Measurements from ENCODE around the gene JPT2. TPM values are rescaled to one million over a fixed set of nuclear protein-coding genes. Genes with fewer than 3 reads are reported as not detected.
"Not testable (repeated sequence)": the region's sequence is repeated elsewhere in the genome, so short reads cannot be mapped to it uniquely, and the experiment has no call there.

The JPT2 gene
- total RNA-seq, 1 experiment from 2014 or later = 41.6 TPM

- no peak for DNase-seq (ENCODE audit: extremely low read depth, low read depth)
These were observed 49.9 kb downstream of the JPT2 start for GRCh38 chr16:1727651-1728624.

DNA sequence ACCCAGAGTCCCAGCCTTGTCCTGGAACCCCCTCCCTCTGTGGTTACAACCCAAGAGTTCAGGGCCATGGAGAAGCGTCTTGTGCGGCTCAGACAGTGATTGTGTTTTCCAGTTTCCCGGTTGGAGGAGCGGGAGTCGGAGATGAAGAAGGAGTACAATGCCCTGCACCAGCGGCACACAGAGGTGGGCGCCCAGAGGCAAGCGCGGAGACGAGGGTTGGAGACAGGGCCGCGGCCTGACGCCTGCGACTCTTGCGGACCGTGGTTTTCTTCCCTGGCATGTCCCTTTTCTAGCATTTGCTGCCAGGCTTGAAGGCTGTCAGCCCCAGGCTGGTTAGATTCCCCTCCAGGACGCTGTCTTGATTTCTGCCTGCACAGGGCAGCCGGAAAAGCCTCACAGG lies 50.9 kb downstream of the JPT2 start:
- DNase-seq (ENCODE audit: extremely low read depth, low read depth) = no peak

DNA sequence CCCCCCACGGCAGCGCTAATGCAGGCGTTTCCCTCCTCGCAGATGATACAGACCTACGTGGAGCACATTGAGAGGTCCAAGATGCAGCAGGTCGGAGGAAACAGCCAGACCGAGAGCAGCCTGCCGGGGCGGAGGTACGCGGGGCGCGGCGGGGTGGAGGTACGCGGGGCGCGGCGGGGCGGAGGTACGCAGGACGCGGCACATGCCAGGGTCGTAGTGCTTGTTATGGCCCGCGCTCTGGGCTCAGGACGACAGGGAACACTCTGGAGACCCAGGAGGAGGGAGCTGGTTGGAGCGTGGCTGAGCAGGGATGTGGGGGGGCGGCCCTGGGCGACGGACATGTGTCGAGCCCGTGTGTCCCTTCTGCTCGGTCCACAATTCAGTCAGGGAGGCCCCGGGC lies 51.4 kb downstream of the JPT2 start:
- DNase-seq (ENCODE audit: extremely low read depth, low read depth) = no peak

- DNase-seq (ENCODE audit: extremely low read depth, low read depth) = no peak
These were observed 53.0 kb downstream of the JPT2 start for GRCh38 chr16:1731073-1731472.

- DNase-seq (ENCODE audit: extremely low read depth, low read depth) = no peak
These were observed 53.5 kb downstream of the JPT2 start for GRCh38 chr16:1731603-1732002.

DNA sequence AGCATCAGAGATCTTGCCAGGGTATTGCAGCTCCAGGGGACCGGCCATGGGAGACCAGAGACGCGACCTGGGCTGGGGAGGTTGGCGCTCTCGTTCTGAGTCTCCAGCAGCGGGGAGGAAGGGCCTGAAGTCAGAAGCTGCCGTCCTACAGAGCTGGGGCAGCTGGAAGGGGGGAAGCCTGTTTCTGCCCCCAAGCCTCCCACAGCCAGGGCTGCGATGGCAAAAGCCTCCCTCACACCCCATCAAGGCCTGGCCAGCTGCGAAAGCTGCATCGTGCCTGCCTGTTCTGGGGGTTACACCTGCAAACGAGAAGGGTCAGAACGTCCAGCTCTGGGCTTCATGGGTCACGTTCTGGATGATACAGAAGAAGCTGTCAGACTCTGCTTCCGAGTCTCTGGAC lies 54.0 kb downstream of the JPT2 start:
- DNase-seq (ENCODE audit: extremely low read depth, low read depth) = no peak

DNA sequence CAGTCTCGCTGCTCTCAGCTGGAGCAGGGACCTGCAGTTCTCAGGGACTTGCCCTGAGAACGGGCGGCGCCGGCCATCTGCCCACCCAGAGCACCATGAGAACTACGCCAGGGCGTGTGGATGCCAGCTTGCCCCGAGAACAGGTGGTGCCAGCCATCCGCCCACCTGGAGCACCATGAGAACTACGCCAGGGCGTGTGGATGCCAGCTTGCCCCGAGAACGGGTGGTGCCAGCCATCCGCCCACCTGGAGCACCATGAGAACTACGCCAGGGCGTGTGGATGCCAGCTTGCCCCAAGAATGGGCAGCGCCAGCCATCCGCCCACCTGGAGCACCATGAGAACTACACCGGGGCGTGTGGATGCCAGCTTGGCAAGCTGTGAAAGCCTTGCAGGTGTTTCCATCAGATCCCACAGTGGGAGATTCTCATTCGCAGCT lies 54.5 kb downstream of the JPT2 start:
- not testable (repeated sequence) for DNase-seq (ENCODE audit: extremely low read depth, low read depth)

GRCh38 chr16:1734123-1734522 lies 56.0 kb downstream of the JPT2 start:
- no peak for DNase-seq (ENCODE audit: extremely low read depth, low read depth)

GRCh38 chr16:1734816-1735215 lies 56.7 kb downstream of the JPT2 start:
- DNase-seq (ENCODE audit: extremely low read depth, low read depth) = no peak

DNA sequence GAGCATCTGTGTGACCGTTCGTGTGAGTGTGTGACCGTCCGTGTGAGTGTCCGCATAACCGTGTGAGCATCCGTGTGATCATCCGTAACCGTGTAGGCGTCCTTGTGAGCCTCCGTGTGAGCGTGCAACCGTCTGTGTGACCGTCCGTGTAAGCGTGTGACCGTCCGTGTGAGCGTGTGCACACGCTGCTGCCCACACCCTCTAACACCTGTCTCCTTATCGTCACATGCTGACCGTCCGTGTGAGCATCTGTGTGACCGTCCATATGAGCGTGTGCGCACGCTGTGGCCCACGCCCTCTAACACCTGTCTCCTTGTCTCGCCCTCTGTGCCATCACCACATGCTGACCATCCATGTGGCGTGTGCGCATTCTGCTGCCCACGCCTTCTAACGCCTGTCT lies 62.2 kb downstream of the JPT2 start:
- DNase-seq (ENCODE audit: extremely low read depth, low read depth) = no peak

DNA sequence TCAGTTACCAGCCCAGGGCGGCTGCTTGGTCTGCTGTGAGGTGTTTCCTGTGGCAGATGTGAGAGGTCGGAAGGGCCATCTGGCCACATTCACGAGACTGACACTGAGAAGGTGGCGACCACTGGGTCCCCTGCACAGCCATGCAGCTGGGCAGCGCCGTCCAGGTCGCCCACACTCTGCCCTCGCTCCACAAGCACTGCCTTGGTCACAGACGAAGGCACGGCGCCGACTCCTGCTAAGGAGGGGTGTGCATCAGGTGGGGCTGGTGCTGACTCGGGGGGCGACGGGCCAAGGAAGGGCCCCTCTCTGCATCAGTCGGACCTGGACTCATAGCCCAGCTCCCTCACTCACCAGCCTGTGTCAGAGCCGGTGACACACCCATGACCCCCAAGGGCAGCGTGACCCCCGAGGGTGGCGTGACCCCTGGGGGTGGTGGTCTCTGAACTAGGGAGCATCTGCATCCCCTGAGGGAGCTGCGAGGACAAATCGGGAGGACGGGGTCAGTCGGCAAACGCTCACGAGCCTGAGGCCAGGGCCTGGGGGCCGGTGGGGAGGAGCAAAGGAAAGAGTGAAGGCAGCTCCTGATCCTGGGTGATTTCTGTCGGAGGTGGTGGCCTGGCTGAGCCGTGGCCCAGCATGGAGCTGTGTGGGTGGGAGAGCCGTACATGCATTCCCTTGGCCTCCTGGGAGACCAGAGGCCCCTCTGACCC lies 62.9 kb downstream of the JPT2 start:
- no peak for DNase-seq (ENCODE audit: extremely low read depth, low read depth)

DNA sequence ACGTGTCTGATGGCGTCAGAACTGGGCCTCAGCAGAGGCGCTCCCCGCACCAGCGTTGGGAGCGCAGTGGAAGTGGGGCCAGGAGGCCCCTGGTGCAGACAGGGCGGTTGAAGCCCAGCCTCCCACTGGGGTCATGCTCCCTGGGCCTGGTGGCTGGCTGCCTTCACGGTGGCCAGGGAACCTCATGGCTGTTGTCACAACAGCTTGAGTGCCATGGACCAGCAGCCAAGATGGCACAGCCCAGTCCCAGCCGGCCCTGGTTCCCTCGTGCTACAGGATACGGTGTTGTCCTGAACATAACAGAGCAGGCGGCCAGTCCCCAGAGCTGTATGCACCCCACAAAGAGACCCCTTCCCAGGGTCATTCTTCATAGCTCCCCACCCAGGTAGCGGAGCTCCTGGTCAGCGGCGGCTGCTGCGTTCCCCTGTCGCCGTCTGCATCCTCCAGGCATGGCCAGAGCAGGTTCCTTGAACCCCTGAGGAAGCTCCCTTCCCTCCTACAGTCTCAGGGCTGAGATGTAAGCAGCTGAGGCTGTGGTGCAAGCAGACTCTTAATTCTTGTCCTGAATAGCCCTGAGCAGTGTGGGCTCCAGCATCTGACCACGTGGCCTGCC lies 63.6 kb downstream of the JPT2 start:
- no peak for DNase-seq (ENCODE audit: extremely low read depth, low read depth)

DNA sequence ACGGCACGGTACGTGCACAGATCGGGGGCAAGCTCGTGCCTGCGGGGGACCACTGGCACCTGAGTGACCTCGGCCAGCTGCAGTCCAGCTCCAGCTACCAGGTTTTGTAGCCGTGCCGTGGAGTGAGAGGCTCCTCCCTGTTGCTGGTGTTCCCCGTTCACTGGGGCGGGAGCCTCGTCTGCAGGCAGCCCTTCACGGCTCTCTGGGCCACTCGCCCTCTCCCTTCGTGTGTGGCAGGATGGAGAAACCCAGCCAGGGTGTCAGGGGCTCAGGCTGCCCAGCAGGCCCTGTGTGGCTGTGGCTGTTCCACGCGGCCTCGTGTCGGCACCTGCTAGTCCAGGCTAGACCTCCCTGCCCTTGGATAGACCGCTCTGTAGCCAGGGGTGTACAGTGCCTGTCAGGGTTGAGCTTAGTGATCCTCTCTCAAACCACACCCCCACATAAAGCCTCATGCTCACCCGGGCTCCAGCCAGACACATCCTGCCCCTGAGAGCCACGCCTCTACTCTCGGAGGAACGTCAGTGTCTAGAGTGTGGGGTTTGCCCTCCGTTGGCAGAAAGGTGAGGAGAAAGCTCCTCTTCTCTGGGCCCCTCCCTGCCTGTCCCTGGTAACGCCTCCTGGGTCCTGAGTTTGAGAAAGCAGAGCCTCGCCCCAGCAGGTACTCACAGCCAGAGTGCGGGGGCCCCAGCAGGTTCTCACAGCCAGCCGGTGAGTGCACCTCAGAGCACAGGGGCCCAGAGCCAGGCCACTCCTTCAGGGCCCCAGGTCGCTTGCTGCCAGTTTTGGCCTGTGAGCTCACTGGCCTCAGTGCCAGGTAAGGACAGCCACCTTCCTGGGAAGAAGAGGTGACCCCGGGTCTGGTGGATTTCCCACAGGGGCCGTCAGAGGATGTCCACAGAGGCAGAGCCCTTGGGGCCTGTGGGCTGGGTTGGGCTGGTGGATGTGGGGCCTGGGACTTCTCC lies 65.6 kb downstream of the JPT2 start:
- no peak for DNase-seq (ENCODE audit: extremely low read depth, low read depth)

GRCh38 chr16:1744338-1744840 lies 66.3 kb downstream of the JPT2 start:
- no peak for DNase-seq (ENCODE audit: extremely low read depth, low read depth)

DNA sequence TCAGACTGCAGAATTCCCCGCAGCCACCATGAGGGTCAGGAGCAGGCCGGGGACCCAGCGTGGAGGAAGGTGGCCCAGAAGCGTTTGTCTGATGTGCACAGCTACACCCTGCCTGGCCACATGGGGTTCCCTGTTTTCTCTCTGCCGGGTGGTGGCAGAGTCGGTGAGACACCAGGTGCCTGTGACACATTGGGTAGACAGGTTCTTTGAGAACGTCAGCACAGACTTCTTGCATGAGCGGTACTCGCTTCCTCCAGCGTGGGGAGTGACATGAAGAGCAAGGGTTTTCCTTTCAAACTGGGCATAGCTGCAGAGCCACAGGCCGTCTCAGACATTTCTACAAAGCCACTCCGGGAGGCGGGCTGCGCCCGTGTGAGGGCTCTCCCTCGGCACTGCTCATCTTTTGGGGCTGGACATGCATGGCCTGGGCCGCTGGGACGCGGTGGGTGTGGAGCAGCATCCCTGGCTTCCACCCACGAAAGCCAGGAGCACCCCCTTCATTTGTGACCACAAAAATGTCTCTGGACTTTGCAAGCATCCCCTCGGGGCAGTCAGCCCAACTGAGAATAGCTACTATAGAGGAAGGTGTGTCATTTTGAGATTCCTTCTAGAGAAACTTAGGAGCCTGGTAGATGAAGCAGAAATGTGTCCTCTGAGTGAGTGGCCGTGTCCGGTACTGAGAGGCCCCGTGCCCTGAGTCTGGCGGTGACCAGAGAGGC lies 67.3 kb downstream of the JPT2 start:
- no peak for DNase-seq (ENCODE audit: extremely low read depth, low read depth)

- no peak for DNase-seq (ENCODE audit: extremely low read depth, low read depth)
These were observed 68.0 kb downstream of the JPT2 start for GRCh38 chr16:1745900-1746692.

- DNase-seq (ENCODE audit: extremely low read depth, low read depth) = no peak
These were observed 68.7 kb downstream of the JPT2 start for GRCh38 chr16:1746693-1747195.

DNA sequence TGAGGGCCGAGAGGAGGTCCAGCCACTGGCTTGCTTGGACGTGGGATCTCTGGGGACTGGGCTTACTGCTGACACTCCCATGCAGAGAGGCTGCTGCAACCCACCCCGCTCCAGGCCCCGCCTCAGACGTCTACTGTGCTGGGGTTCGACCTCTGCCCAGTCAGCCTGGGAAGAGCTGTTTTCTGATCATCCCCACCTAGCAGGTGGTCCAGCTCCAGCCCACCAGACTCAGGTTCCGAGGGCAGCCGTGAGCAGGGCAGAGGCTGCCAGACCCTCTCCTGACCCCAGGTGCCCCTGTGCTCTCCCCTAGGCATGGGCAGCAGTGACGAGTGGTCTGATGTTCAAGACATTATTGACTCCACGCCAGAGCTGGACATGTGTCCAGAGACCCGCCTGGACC lies 69.9 kb downstream of the JPT2 start:
- DNase-seq (ENCODE audit: extremely low read depth, low read depth) = no peak
